ENCODE data around the gene CCDC154.
A peak's percentile ranks its signal among the peaks of the same experiment; 100 is the strongest.

CCDC154 gene

GRCh38 chr16:1426734-1427471 lies 17.5 kb downstream of the CCDC154 start:
- H3K27ac ChIP-seq, result no peak overlapping the region
- no peak for DNase-seq (ENCODE audit: low read depth, low spot score)

- no peak for DNase-seq (ENCODE audit: low read depth, low spot score)
- no peak overlapping the region for H3K27ac ChIP-seq
Observed at GRCh38 chr16:1425616-1426370, 18.6 kb downstream of the CCDC154 start.

GRCh38 chr16:1424028-1424427 lies 20.3 kb downstream of the CCDC154 start:
- no peak for DNase-seq (ENCODE audit: low read depth, low spot score)
- no peak overlapping the region for H3K27ac ChIP-seq

- DNase-seq (ENCODE audit: low read depth, low spot score), result no peak
- peak overlapping the region; percentile 90 for H3K27ac ChIP-seq
Observed at GRCh38 chr16:1422076-1422475, 22.3 kb downstream of the CCDC154 start.

- no peak for DNase-seq (ENCODE audit: low read depth, low spot score)
- peak overlapping the region; percentile 90 for H3K27ac ChIP-seq
Observed at GRCh38 chr16:1420111-1420539, 24.2 kb downstream of the CCDC154 start.

GRCh38 chr16:1416521-1416941 lies 27.8 kb downstream of the CCDC154 start:
- peak overlapping the region; percentile 75 for H3K27ac ChIP-seq
- DNase-seq (ENCODE audit: low read depth, low spot score), result no peak

GRCh38 chr16:1414532-1415260 lies 29.7 kb downstream of the CCDC154 start, which contains the start of gene UNKL:
Gene UNKL (minus strand): TSS chr16:1414704. CDS start chr16:1414691, 13 bp downstream.
- no peak for DNase-seq (ENCODE audit: low read depth, low spot score)
- H3K27ac ChIP-seq, result peak within 1 kb of the TSS; percentile 75

- peak overlapping the region; percentile 75 for H3K27ac ChIP-seq
- DNase-seq (ENCODE audit: low read depth, low spot score), result no peak
Observed at GRCh38 chr16:1413684-1414531, 30.4 kb downstream of the CCDC154 start.

- no peak overlapping the region for H3K27ac ChIP-seq
- DNase-seq (ENCODE audit: low read depth, low spot score), result no peak
Observed at GRCh38 chr16:1412847-1413246, 31.5 kb downstream of the CCDC154 start.

- H3K27ac ChIP-seq, result no peak overlapping the region
- DNase-seq (ENCODE audit: low read depth, low spot score), result no peak
Observed at GRCh38 chr16:1408171-1408837, 36.1 kb downstream of the CCDC154 start.

- no peak overlapping the region for H3K27ac ChIP-seq
Observed at GRCh38 chr16:1407753-1408152, 36.6 kb downstream of the CCDC154 start.

GRCh38 chr16:1403733-1404132 lies 40.6 kb downstream of the CCDC154 start:
- DNase-seq (ENCODE audit: low read depth, low spot score), result no peak
- no peak overlapping the region for H3K27ac ChIP-seq

More at GRCh38 chr16:1407753-1408152, 36.6 kb downstream of the CCDC154 start:
- no peak for DNase-seq (ENCODE audit: low read depth, low spot score)

GRCh38 chr16:1403036-1403435 lies 41.3 kb downstream of the CCDC154 start:
- H3K27ac ChIP-seq, result no peak overlapping the region
- no peak for DNase-seq (ENCODE audit: low read depth, low spot score)

- DNase-seq (ENCODE audit: low read depth, low spot score), result no peak
Observed at GRCh38 chr16:1401758-1402154, 42.6 kb downstream of the CCDC154 start.

GRCh38 chr16:1401061-1401757 lies 43.1 kb downstream of the CCDC154 start:
- no peak overlapping the region for H3K27ac ChIP-seq
- DNase-seq (ENCODE audit: low read depth, low spot score), result no peak

More at GRCh38 chr16:1401758-1402154, 42.6 kb downstream of the CCDC154 start:
- no peak overlapping the region for H3K27ac ChIP-seq

- DNase-seq (ENCODE audit: low read depth, low spot score), result no peak
- no peak overlapping the region for H3K27ac ChIP-seq
Observed at GRCh38 chr16:1398826-1399581, 45.4 kb downstream of the CCDC154 start.

- no peak overlapping the region for H3K27ac ChIP-seq
- DNase-seq (ENCODE audit: low read depth, low spot score), result no peak
Observed at GRCh38 chr16:1398351-1398750, 46.0 kb downstream of the CCDC154 start.

GRCh38 chr16:1397779-1398178 lies 46.6 kb downstream of the CCDC154 start:
- no peak for DNase-seq (ENCODE audit: low read depth, low spot score)
- no peak overlapping the region for H3K27ac ChIP-seq
